H1 (cell line): ENCODE data around the gene CLP1. TPM values are rescaled to one million over a fixed set of nuclear protein-coding genes. Genes with fewer than 3 reads are reported as not detected.

ENCODE experiments used
- ASH2L ChIP-seq: fragments of 200-600, 300-600 bp; sonication (generic); IDR thresholded peaks from one replicate; pipeline ENCODE4 v1.7.1; 2017; ENCODE audit warnings: low read length
- HDAC2 ChIP-seq, 2 experiments: fragments of 300-600 bp in 1 of 2; sonication (generic) in 1 of 2; IDR thresholded peaks; 2 replicates each; pipeline ENCODE4 v1.6.1; 2011 to 2012; ENCODE audit warnings: low read depth in 2 of 2, low read length in 2 of 2, mild to moderate bottlenecking in 2 of 2, moderate library complexity in 2 of 2, borderline replicate concordance in 1 of 2, inconsistent platforms in 1 of 2
- POLR2AphosphoS5 ChIP-seq: IDR thresholded peaks from 2 replicates; pipeline ENCODE4 v1.6.1; 2011; ENCODE audit warnings: low read depth, low read length
- SIN3A ChIP-seq, 2 experiments: IDR thresholded peaks in 1 of 2; conservative IDR thresholded peaks in 1 of 2; 2 replicates each; pipeline ENCODE4 v1.6.1; 2011 to 2012; ENCODE audit warnings: low read length in 2 of 2, improper control_type of control experiment in 1 of 2, low read depth in 1 of 2, mild to moderate bottlenecking in 1 of 2
- SIRT6 ChIP-seq: IDR thresholded peaks from one replicate; pipeline ENCODE4 v1.7.1; 2012; ENCODE audit warnings: low read length, inconsistent platforms
- TAF7 ChIP-seq: optimal IDR thresholded peaks from 2 replicates; pipeline ENCODE3; 2011; ENCODE audit warnings: low read depth, mild to moderate bottlenecking, inconsistent platforms, low read length, moderate library complexity, borderline replicate concordance
- TBP ChIP-seq: IDR thresholded peaks from 2 replicates; pipeline ENCODE4 v1.6.1; 2011; ENCODE audit warnings: low read depth, low read length, improper control_type of control experiment
- polyA plus RNA-seq, 7 experiments: library from polyadenylated mRNA; depleted of rRNA in 3 of 7; stranded (reverse) in 5 of 7; unstranded in 2 of 7; fragments of >200 nt in 5 of 7; fragments of 200-250 nt in 2 of 7; gene quantifications; 1 replicate in 5 of 7; 2 replicates in 1 of 7; 4 replicates in 1 of 7; pipeline versions ENCODE4 v1.2.1 to v1.2.3, GENCODE V29; 2011 to 2013; ENCODE audit warnings: missing spikeins in 2 of 7, mixed read lengths in 2 of 7
- total RNA-seq: library from RNA; stranded (reverse); fragmentation: NEBNext Ultra II Directional; extraction: Animal tissue kit (Norgen Biotek cat#: 25700); gene quantifications from 2 replicates; pipeline ENCODE4 v1.2.1, GENCODE V29; 2021
- TF ChIP-seq, protein P1 (sequence below): IDR thresholded peaks from 2 replicates; pipeline ENCODE4 v1.6.1; 2012; ENCODE audit warnings: inconsistent platforms

CLP1 gene
- total and polyA plus RNA-seq, 2 of the 8 experiments (the other 6 are each of a cell fraction or from before 2014, with no cell fraction given): 29.4 to 29.9 TPM

DNA sequence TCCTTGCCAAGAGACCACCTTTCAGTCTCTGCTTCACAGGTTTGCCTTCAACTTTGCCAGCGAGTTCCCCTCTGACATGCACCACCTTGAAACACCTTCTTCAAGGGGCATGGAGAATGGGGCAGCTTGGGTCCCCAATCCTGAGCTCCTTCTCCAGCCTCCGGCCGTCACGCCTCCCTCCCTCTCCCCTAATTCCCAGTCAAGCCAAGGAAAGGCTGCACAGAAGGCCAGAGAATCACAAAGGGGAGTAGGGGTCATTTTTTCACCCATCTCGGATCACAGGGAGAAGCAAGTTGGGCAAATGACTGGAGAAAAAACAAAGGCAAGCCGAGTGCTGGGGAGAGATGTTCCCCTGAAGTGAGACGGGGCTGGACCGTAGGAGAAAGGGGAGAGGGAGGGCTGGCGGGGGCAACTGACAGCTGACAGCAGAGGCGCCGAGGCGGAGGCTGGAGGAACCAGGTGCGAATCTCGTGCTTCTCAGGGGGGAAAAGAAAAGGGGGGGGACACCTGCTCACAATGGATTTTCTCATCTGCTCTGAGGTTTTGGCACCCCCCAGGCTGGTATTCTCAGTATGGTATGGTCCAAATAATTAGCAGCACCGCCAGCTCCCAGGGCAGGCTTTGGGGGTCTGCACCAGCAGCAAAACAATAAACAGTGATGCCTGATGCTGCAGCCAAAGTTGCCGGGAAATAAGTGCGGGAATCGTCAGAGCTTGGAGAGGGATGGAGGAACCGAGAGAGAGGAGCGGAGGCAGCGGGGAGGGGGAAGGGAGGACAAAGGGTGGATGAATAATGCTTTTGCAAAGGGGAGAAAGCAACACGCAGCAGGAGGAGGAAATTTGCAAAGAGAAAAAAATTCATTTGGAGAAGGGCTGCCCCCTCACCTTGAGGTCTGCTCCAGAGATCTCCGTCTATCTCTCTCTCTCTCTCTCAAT lies 8.5 kb upstream of the CLP1 start (continued):
- TF ChIP-seq TAF7 (peak; percentile 46), SIN3A (conservative IDR thresholded peaks at IDR 0.05 in 1 of 2, IDR thresholded peaks at IDR 0.05 in 1 of 2; ENCODE audit: low read depth in 1 of 2, low read length in 2 of 2) (peak in 1 of 2 experiments; percentile 65; a peak in 1 of 4 replicates), ASH2L (peak; percentile 53), TBP (0 out of 2 replicates have a peak, but pooled peaks have one; percentile 13), SIRT6 (no peak), POLR2AphosphoS5 (peak; percentile 87), HDAC2 (IDR thresholded peaks at IDR 0.05; ENCODE audit: borderline replicate concordance in 1 of 2, low read depth in 2 of 2, low read length in 2 of 2) (0 out of 4 replicates have a peak, but pooled peaks of 1 of the 2 experiments have one; percentile 50)
- TF ChIP-seq, protein P1, sequence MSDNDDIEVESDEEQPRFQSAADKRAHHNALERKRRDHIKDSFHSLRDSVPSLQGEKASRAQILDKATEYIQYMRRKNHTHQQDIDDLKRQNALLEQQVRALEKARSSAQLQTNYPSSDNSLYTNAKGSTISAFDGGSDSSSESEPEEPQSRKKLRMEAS: 0 out of 2 replicates have a peak, but pooled peaks have one; percentile 39
